GM12878 (cell line): ENCODE measurements around the gene GJB4. TPM values are rescaled to one million over a fixed set of nuclear protein-coding genes. Genes with fewer than 3 reads are reported as not detected.

Source experiments
- CHD1 ChIP-seq: IDR thresholded peaks from 2 replicates; pipeline ENCODE4 v1.6.1; 2012; ENCODE audit warnings: low read depth, low read length, improper control_type of control experiment
- IRF3 ChIP-seq: fragments of 450-650 bp; IDR thresholded peaks from 2 replicates; pipeline ENCODE4 v1.6.1; 2014; ENCODE audit warnings: mild to moderate bottlenecking
- IRF4 ChIP-seq: IDR thresholded peaks from 2 replicates; pipeline ENCODE4 v1.6.1; 2011; ENCODE audit warnings: low read depth, low read length
- KDM1A ChIP-seq: fragments of 200-600 bp; sonication (generic); IDR thresholded peaks from 2 replicates; pipeline ENCODE4 v1.6.1; 2016; ENCODE audit warnings: borderline replicate concordance
- MLLT1 ChIP-seq: fragments of 450-650 bp; IDR thresholded peaks from 2 replicates; pipeline ENCODE4 v1.6.1; 2016; ENCODE audit warnings: mild to moderate bottlenecking
- PAX8 ChIP-seq: fragments of 450-650 bp; IDR thresholded peaks from 2 replicates; pipeline ENCODE4 v1.6.1; 2017; ENCODE audit warnings: mild to moderate bottlenecking, moderate library complexity
- POLR2A ChIP-seq: IDR thresholded peaks from 2 replicates; pipeline ENCODE4 v1.6.1; 2011; ENCODE audit warnings: low read depth, mild to moderate bottlenecking, low read length
- TBL1XR1 ChIP-seq: IDR thresholded peaks from 2 replicates; pipeline ENCODE4 v1.6.1; 2012; ENCODE audit warnings: low read depth, low read length, improper control_type of control experiment
- YY1 ChIP-seq: IDR thresholded peaks from 2 replicates; pipeline ENCODE4 v1.6.1; 2011; ENCODE audit warnings: low read depth, mild to moderate bottlenecking, low read length
- ZNF207 ChIP-seq: fragments of 450-650 bp; IDR thresholded peaks from 2 replicates; pipeline ENCODE4 v1.6.1; 2014; ENCODE audit warnings: antibody characterized with exemption, mild to moderate bottlenecking, borderline replicate concordance
- polyA plus RNA-seq, 11 experiments: library from polyadenylated mRNA; depleted of rRNA in 4 of 11; unstranded in 6 of 11; stranded (reverse) in 5 of 11; fragments of >200 nt; fragmentation: Nextera tagmentation in 4 of 11; fragmentation: Illumina TruSeq in 1 of 11; extraction: Ambion mirVana in 4 of 11; extraction: Trizol in 1 of 11; gene quantifications; 1 replicate in 1 of 11; 2 replicates in 10 of 11; pipeline versions ENCODE4 v1.2.1 to v1.2.3, GENCODE V29; 2011 to 2016; ENCODE audit warnings: inconsistent platforms in 2 of 11, missing spikeins in 2 of 11, low read depth in 1 of 11
- total RNA-seq, 4 experiments: library from RNA; depleted of rRNA in 3 of 4; stranded (reverse); fragments of >200 nt in 3 of 4; fragmentation: Illumina TruSeq in 1 of 4; extraction: Trizol in 1 of 4; gene quantifications; 2 replicates each; pipeline versions ENCODE4 v1.2.1 to v1.2.3, GENCODE V29; 2013 to 2021
- TF ChIP-seq, protein P1 (sequence below): fragments of 450-650 bp; IDR thresholded peaks from 2 replicates; pipeline ENCODE4 v1.6.1; 2018; ENCODE audit warnings: borderline replicate concordance, mild to moderate bottlenecking; ENCODE audit not compliant: partially characterized antibody
- TF ChIP-seq, protein P2 (sequence below): IDR thresholded peaks from 2 replicates; pipeline ENCODE4 v1.6.1; 2012; ENCODE audit warnings: improper control_type of control experiment, low read depth, low read length; ENCODE audit not compliant: insufficient replicate concordance
- TF ChIP-seq, protein P3 (sequence below), 3 experiments: IDR thresholded peaks in 2 of 3; conservative IDR thresholded peaks in 1 of 3; 2 replicates each; pipeline ENCODE4 v1.5.1; 2011; ENCODE audit warnings: low read depth in 3 of 3, low read length in 3 of 3, mild to moderate bottlenecking in 3 of 3, control low read depth in 2 of 3, moderate library complexity in 2 of 3, inconsistent platforms in 1 of 3, mixed read lengths in 1 of 3; ENCODE audit not compliant: control insufficient read depth in 2 of 3, insufficient read depth in 1 of 3; ENCODE audit errors: extremely low read depth in 1 of 3

GJB4 gene
- total and polyA plus RNA-seq, 10 of the 15 experiments (the other 5 are each of a cell fraction or from before 2014, with no cell fraction given) = not detected

DNA sequence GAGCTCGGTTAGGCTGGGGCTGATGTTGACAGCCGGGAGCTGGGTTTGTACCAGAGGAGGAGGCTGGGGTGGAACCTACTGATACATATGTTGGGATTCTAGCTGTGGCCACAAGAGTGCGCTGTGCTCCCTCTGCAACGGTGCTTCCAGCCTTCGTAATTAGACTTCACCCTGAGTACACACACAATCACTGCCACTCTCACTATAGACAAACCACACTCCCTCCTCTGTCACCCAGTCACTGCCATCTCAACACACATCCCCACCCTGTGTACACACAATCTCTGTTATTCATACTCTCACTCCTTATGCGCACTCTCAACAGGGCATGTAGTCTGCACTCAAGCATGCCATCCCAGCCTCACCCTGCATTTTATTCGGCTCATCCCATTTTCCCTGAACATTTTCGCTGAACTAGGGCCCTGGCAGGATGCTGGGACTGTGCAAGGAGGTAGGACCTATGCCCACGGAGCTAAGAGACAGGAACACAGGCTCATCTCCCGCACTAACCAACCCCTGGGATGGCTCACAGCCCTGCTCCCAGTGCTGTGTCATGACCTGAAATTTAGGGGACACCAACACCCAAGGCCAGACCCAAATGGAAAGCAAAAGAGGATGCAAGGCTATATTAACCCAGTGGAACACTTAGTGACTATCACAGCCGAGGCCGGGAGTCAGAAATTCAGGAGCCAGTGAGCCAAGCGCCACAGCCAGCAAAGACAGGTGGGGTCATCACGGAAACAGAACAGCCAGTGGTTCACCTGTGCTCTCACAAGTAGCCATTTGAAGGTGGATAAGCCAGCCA, 27.2 kb downstream of the GJB4 start (continued):
- TF ChIP-seq, protein P1, sequence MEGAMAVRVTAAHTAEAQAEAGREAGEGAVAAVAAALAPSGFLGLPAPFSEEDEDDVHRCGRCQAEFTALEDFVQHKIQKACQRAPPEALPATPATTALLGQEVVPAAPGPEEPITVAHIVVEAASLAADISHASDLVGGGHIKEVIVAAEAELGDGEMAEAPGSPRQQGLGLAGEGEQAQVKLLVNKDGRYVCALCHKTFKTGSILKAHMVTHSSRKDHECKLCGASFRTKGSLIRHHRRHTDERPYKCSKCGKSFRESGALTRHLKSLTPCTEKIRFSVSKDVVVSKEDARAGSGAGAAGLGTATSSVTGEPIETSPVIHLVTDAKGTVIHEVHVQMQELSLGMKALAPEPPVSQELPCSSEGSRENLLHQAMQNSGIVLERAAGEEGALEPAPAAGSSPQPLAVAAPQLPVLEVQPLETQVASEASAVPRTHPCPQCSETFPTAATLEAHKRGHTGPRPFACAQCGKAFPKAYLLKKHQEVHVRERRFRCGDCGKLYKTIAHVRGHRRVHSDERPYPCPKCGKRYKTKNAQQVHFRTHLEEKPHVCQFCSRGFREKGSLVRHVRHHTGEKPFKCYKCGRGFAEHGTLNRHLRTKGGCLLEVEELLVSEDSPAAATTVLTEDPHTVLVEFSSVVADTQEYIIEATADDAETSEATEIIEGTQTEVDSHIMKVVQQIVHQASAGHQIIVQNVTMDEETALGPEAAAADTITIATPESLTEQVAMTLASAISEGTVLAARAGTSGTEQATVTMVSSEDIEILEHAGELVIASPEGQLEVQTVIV = no peak
- TF ChIP-seq ZNF207 (no peak), TBL1XR1 (no peak), MLLT1 (no peak), CHD1 (no peak), KDM1A (no peak), IRF4 (0 out of 2 replicates have a peak, but pooled peaks have one; percentile 20), POLR2A (no peak), PAX8 (no peak), YY1 (peak; percentile 54; the same call in 1 of the 2 replicates), IRF3 (no peak)
- TF ChIP-seq, protein P2, sequence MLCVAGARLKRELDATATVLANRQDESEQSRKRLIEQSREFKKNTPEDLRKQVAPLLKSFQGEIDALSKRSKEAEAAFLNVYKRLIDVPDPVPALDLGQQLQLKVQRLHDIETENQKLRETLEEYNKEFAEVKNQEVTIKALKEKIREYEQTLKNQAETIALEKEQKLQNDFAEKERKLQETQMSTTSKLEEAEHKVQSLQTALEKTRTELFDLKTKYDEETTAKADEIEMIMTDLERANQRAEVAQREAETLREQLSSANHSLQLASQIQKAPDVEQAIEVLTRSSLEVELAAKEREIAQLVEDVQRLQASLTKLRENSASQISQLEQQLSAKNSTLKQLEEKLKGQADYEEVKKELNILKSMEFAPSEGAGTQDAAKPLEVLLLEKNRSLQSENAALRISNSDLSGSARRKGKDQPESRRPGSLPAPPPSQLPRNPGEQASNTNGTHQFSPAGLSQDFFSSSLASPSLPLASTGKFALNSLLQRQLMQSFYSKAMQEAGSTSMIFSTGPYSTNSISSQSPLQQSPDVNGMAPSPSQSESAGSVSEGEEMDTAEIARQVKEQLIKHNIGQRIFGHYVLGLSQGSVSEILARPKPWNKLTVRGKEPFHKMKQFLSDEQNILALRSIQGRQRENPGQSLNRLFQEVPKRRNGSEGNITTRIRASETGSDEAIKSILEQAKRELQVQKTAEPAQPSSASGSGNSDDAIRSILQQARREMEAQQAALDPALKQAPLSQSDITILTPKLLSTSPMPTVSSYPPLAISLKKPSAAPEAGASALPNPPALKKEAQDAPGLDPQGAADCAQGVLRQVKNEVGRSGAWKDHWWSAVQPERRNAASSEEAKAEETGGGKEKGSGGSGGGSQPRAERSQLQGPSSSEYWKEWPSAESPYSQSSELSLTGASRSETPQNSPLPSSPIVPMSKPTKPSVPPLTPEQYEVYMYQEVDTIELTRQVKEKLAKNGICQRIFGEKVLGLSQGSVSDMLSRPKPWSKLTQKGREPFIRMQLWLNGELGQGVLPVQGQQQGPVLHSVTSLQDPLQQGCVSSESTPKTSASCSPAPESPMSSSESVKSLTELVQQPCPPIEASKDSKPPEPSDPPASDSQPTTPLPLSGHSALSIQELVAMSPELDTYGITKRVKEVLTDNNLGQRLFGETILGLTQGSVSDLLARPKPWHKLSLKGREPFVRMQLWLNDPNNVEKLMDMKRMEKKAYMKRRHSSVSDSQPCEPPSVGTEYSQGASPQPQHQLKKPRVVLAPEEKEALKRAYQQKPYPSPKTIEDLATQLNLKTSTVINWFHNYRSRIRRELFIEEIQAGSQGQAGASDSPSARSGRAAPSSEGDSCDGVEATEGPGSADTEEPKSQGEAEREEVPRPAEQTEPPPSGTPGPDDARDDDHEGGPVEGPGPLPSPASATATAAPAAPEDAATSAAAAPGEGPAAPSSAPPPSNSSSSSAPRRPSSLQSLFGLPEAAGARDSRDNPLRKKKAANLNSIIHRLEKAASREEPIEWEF = no peak
- TF ChIP-seq, protein P3, sequence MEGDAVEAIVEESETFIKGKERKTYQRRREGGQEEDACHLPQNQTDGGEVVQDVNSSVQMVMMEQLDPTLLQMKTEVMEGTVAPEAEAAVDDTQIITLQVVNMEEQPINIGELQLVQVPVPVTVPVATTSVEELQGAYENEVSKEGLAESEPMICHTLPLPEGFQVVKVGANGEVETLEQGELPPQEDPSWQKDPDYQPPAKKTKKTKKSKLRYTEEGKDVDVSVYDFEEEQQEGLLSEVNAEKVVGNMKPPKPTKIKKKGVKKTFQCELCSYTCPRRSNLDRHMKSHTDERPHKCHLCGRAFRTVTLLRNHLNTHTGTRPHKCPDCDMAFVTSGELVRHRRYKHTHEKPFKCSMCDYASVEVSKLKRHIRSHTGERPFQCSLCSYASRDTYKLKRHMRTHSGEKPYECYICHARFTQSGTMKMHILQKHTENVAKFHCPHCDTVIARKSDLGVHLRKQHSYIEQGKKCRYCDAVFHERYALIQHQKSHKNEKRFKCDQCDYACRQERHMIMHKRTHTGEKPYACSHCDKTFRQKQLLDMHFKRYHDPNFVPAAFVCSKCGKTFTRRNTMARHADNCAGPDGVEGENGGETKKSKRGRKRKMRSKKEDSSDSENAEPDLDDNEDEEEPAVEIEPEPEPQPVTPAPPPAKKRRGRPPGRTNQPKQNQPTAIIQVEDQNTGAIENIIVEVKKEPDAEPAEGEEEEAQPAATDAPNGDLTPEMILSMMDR (IDR thresholded peaks at IDR 0.05 in 2 of 3, conservative IDR thresholded peaks at IDR 0.05 in 1 of 3; ENCODE audit: control insufficient read depth in 2 of 3, extremely low read depth in 1 of 3, insufficient read depth in 1 of 3, low read depth in 3 of 3, low read length in 3 of 3) = peak; percentile 85 to 96 (median 88); a peak in 5 of 6 replicates
